H9 (cell line): Measurements from ENCODE around the gene COG6. TPM values are rescaled to one million over a fixed set of nuclear protein-coding genes. Genes with fewer than 3 reads are reported as not detected.

Experiments
- DNase-seq: peaks from one replicate; pipeline ENCODE4 v3.0.0-alpha.2; 2017
- H2AFZ ChIP-seq: one replicate; pipeline ENCODE4 v1.6.1; 2013; ENCODE audit warnings: mild to moderate bottlenecking, low read length, control low read depth, moderate library complexity
- H2AK5ac ChIP-seq: 2 replicates; pipeline ENCODE4 v1.6.1; 2013; ENCODE audit warnings: low read length, control low read depth, mixed read lengths; ENCODE audit not compliant: insufficient read length
- H2BK120ac ChIP-seq: one replicate; pipeline ENCODE4 v1.6.1; 2013; ENCODE audit warnings: low read depth, mild to moderate bottlenecking, low read length, control low read depth, inconsistent platforms; ENCODE audit not compliant: poor library complexity, severe bottlenecking
- H2BK12ac ChIP-seq: 2 replicates; pipeline ENCODE4 v1.6.1; 2013; ENCODE audit warnings: low read length, control low read depth, mixed read lengths, low read depth; ENCODE audit not compliant: insufficient read length
- H2BK15ac ChIP-seq: 2 replicates; pipeline ENCODE4 v1.6.1; 2013; ENCODE audit warnings: low read depth, low read length, control low read depth
- H2BK20ac ChIP-seq: one replicate; pipeline ENCODE4 v1.6.1; 2013; ENCODE audit warnings: low read depth, mild to moderate bottlenecking, low read length, control low read depth, inconsistent platforms; ENCODE audit not compliant: poor library complexity, severe bottlenecking
- H2BK5ac ChIP-seq: 2 replicates; pipeline ENCODE4 v1.6.1; 2013; ENCODE audit warnings: low read length, control low read depth, mixed read lengths; ENCODE audit not compliant: insufficient read length
- H3K14ac ChIP-seq: 2 replicates; pipeline ENCODE4 v1.6.1; 2013; ENCODE audit warnings: low read length, control low read depth; ENCODE audit not compliant: insufficient read depth
- H3K18ac ChIP-seq: 2 replicates; pipeline ENCODE4 v1.6.1; 2013; ENCODE audit warnings: low read depth, mild to moderate bottlenecking, mixed read lengths, low read length, control low read depth; ENCODE audit not compliant: insufficient read length
- H3K23ac ChIP-seq: 2 replicates; pipeline ENCODE4 v1.6.1; 2013; ENCODE audit warnings: low read length, control low read depth, mixed read lengths, low read depth; ENCODE audit not compliant: insufficient read length
- H3K23me2 ChIP-seq: 2 replicates; pipeline ENCODE4 v1.6.1; 2013; ENCODE audit warnings: low read depth, mild to moderate bottlenecking, mixed read lengths, low read length, control low read depth; ENCODE audit not compliant: insufficient read length, poor library complexity, severe bottlenecking
- H3K27ac ChIP-seq: 2 replicates; pipeline ENCODE4 v1.5.1; 2013; ENCODE audit warnings: low read length, control low read depth, mixed read lengths, low read depth; ENCODE audit not compliant: insufficient read length
- H3K27me3 ChIP-seq: 2 replicates; pipeline ENCODE4 v1.6.1; 2013; ENCODE audit warnings: low read length, control low read depth, inconsistent platforms; ENCODE audit not compliant: insufficient read depth
- H3K4ac ChIP-seq: 2 replicates; pipeline ENCODE4 v1.6.1; 2013; ENCODE audit warnings: low read depth, mild to moderate bottlenecking, control low read depth, inconsistent platforms, low read length, moderate library complexity
- H3K4me1 ChIP-seq: 2 replicates; pipeline ENCODE4 v1.6.1; 2013; ENCODE audit warnings: low read length, control low read depth, inconsistent platforms; ENCODE audit not compliant: insufficient read depth
- H3K4me2 ChIP-seq: 2 replicates; pipeline ENCODE4 v1.6.1; 2013; ENCODE audit warnings: low read length, control low read depth, mixed read lengths; ENCODE audit not compliant: insufficient read length, insufficient read depth
- H3K56ac ChIP-seq: 2 replicates; pipeline ENCODE4 v1.6.1; 2013; ENCODE audit warnings: low read depth, mild to moderate bottlenecking, mixed read lengths, low read length, control low read depth; ENCODE audit not compliant: insufficient read length
- H3K79me1 ChIP-seq: 2 replicates; pipeline ENCODE4 v1.6.1; 2013; ENCODE audit warnings: low read depth, mild to moderate bottlenecking, moderate library complexity, low read length, control low read depth, inconsistent platforms; ENCODE audit not compliant: insufficient read depth, poor library complexity, severe bottlenecking
- H3K79me2 ChIP-seq: 2 replicates; pipeline ENCODE4 v1.6.1; 2013; ENCODE audit warnings: low read length, control low read depth, inconsistent platforms; ENCODE audit not compliant: insufficient read depth
- H3K9ac ChIP-seq: 2 replicates; pipeline ENCODE4 v1.6.1; 2013; ENCODE audit warnings: low read length, control low read depth, mixed read lengths; ENCODE audit not compliant: insufficient read length; ENCODE audit errors: extremely low read depth
- H3K9me3 ChIP-seq: one replicate; pipeline ENCODE4 v1.6.1; 2013; ENCODE audit warnings: low read depth, low read length, inconsistent platforms; ENCODE audit not compliant: control insufficient read depth
- H3T11ph ChIP-seq: one replicate; pipeline ENCODE4 v1.6.1; 2013; ENCODE audit warnings: mild to moderate bottlenecking, low read length, control low read depth, inconsistent platforms
- H4K20me1 ChIP-seq: one replicate; pipeline ENCODE4 v1.6.1; 2013; ENCODE audit not compliant: control insufficient read depth, insufficient read length, insufficient read depth
- H4K5ac ChIP-seq: 2 replicates; pipeline ENCODE4 v1.6.1; 2013; ENCODE audit warnings: low read depth, mild to moderate bottlenecking, mixed read lengths, low read length, control low read depth; ENCODE audit not compliant: insufficient read length
- H4K8ac ChIP-seq: replicated peaks from 2 replicates; pipeline ENCODE4 v1.6.1; 2013; ENCODE audit warnings: low read length, control low read depth, mixed read lengths, low read depth; ENCODE audit not compliant: insufficient read length
- H4K91ac ChIP-seq: 2 replicates; pipeline ENCODE4 v1.6.1; 2013; ENCODE audit warnings: low read depth, mild to moderate bottlenecking, moderate library complexity, mixed read lengths, low read length, control low read depth; ENCODE audit not compliant: insufficient read length
- H3K27ac Mint-ChIP-seq, 3 experiments: 2 replicates in 2 of 3; 3 replicates in 1 of 3; pipeline ENCODE4 v1.8.0; 2020 to 2021; ENCODE audit warnings: mixed read lengths in 3 of 3, mild to moderate bottlenecking in 1 of 3, moderate library complexity in 1 of 3
- H3K27me3 Mint-ChIP-seq: 2 replicates; pipeline ENCODE4 v1.8.0; 2021; ENCODE audit warnings: low read depth, mild to moderate bottlenecking, moderate library complexity, mixed read lengths
- H3K36me3 Mint-ChIP-seq, 3 experiments: 2 replicates in 2 of 3; 3 replicates in 1 of 3; pipeline ENCODE4 v1.8.0; 2020 to 2021; ENCODE audit warnings: low read depth in 3 of 3, mixed read lengths in 3 of 3; ENCODE audit not compliant: insufficient read depth in 1 of 3
- H3K4me1 Mint-ChIP-seq, 2 experiments: 2 replicates each; pipeline ENCODE4 v1.8.0; 2020; ENCODE audit warnings: mixed read lengths in 2 of 2
- H3K4me3 Mint-ChIP-seq, 2 experiments: 2 replicates in 1 of 2; 3 replicates in 1 of 2; pipeline ENCODE4 v1.8.0; 2020 to 2021; ENCODE audit warnings: mild to moderate bottlenecking in 2 of 2, mixed read lengths in 2 of 2, moderate library complexity in 1 of 2
- H3K9me3 Mint-ChIP-seq, 2 experiments: 2 replicates in 1 of 2; 3 replicates in 1 of 2; pipeline ENCODE4 v1.8.0; 2020; ENCODE audit warnings: mild to moderate bottlenecking in 2 of 2, mixed read lengths in 2 of 2, moderate library complexity in 1 of 2
- CTCF ChIP-seq: fragments of 200-600 bp; sonication (generic); conservative IDR thresholded peaks from 3 replicates; pipeline ENCODE4 v1.8.0; 2021; ENCODE audit warnings: antibody characterized with exemption, mild to moderate bottlenecking
- WGBS: extraction: QIAGEN DNeasy Blood & Tissue Kit; methylation state at CpG from one replicate; pipeline ENCODE4 v1.1.7; 2013; ENCODE audit warnings: missing lambda C conversion rate, low lambda C conversion rate, mixed read lengths; ENCODE audit not compliant: insufficient read length; ENCODE audit errors: extremely low coverage; 5-methylcytosine and 5-hydroxymethylcytosine counted together
- total RNA-seq: library from RNA; stranded (reverse); gene quantifications from 2 replicates; pipeline ENCODE4 v1.2.1, GENCODE V29; 2021

COG6 gene
- total RNA-seq, 1 experiment from 2014 or later: 23.7 TPM

GRCh38 chr13:39665763-39666162 is 10.3 kb downstream of the COG6 start:
- Histone ChIP-seq H2AFZ (no peak overlapping the region), H2AK5ac (no peak overlapping the region), H4K8ac (no peak overlapping the region), H3K23me2 (no peaks in the 10 kb centered on the region), H3K79me1 (no peaks in the 10 kb centered on the region), H3K14ac (no peak overlapping the region), H4K5ac (no peak overlapping the region), H4K20me1 (no peaks in the 10 kb centered on the region), H3K4me1 (no peaks in the 10 kb centered on the region), H2BK15ac (no peak overlapping the region), H3K79me2 (no peaks in the 10 kb centered on the region), H2BK12ac (no peak overlapping the region), H3K4ac (no peak overlapping the region), H2BK120ac (no peak overlapping the region), H2BK20ac (no peak overlapping the region), H3K4me2 (no peak overlapping the region), H3K56ac (no peak overlapping the region), H3K9ac (no peak overlapping the region), H3T11ph (no peak overlapping the region), H2BK5ac (no peak overlapping the region), H4K91ac (no peak overlapping the region), H3K27me3 (no peaks in the 10 kb centered on the region), H3K18ac (no peak overlapping the region), H3K23ac (no peak overlapping the region), H3K9me3 (no peaks in the 10 kb centered on the region), H3K27ac (no peak overlapping the region)
- no peak overlapping the region for H3K4me3 Mint-ChIP-seq
- WGBS: no CpG with 5 or more reads among the region's 1 CpG
- no peaks in the 10 kb centered on the region for H3K4me1 Mint-ChIP-seq
- TF ChIP-seq CTCF: no peak
- no peaks in the 10 kb centered on the region for H3K9me3 Mint-ChIP-seq
- no peak overlapping the region for H3K27ac Mint-ChIP-seq
- DNase-seq: no peak
- H3K27me3 Mint-ChIP-seq: no peaks in the 10 kb centered on the region
- H3K36me3 Mint-ChIP-seq: peaks cover 0 to 16% (median 0%) of the 10 kb centered on the region in 3 experiments; a peak in 2 of 7 replicates
